ENCODE data around the gene SNX22. TPM values are rescaled to one million over a fixed set of nuclear protein-coding genes. Genes with fewer than 3 reads are reported as not detected.

SNX22 gene
- total and polyA plus RNA-seq, 4 donors, result 2.2 to 37.4 (median 3.1) TPM

- TF ChIP-seq HNF4G (IDR thresholded peaks at IDR 0.05), result no peak
- TF ChIP-seq SP1 (IDR thresholded peaks at IDR 0.05), result no peak
- no peak for TF ChIP-seq EGR1 (IDR thresholded peaks at IDR 0.05; ENCODE audit: low read depth in 2 of 2)
- TF ChIP-seq CTCF (IDR thresholded peaks at IDR 0.05; ENCODE audit: low read depth, low read length, missing input control), result no peak
- TF ChIP-seq HNF4A (conservative IDR thresholded peaks at IDR 0.05), result no peak
These were observed 6.1 kb downstream of the SNX22 start (continued) for GRCh38 chr15:64157599-64158125.

GRCh38 chr15:64158363-64159134 lies 7.0 kb downstream of the SNX22 start:
- no peak for DNase-seq (ENCODE audit: low spot score)
- peaks cover 3 to 31% (median 18%) of the 10 kb centered on the region in 4 donors for H3K4me1 ChIP-seq (ENCODE audit: control insufficient read depth in 4 of 4, insufficient read depth in 4 of 4, low read length in 3 of 4)
- no peaks in the 10 kb centered on the region for H3K9me3 ChIP-seq (ENCODE audit: control insufficient read depth in 4 of 4, low read length in 3 of 4)
- H3K36me3 ChIP-seq (ENCODE audit: control insufficient read depth in 4 of 4, insufficient read depth in 3 of 4, low read depth in 1 of 4, low read length in 3 of 4), result peaks cover 20 to 57% (median 52%) of the 10 kb centered on the region in 4 donors
- H3K27ac ChIP-seq (ENCODE audit: low read depth in 1 of 2, low read length in 2 of 2), result no peak overlapping the region
- H3K4me3 ChIP-seq (ENCODE audit: low read depth in 1 of 3, low read length in 3 of 3), result no peak overlapping the region
- H3K9ac ChIP-seq (ENCODE audit: low read depth in 1 of 2, low read length in 2 of 2), result no peak overlapping the region
- H3K27me3 ChIP-seq (ENCODE audit: control insufficient read depth in 4 of 4, insufficient read depth in 4 of 4, low read length in 3 of 4), result no peaks in the 10 kb centered on the region
- WGBS, result 88% methylated on average over 11 of the region's 11 CpGs
- no peak for TF ChIP-seq MAX (IDR thresholded peaks at IDR 0.05)
- no peak for TF ChIP-seq EGR1 (IDR thresholded peaks at IDR 0.05; ENCODE audit: low read depth in 2 of 2)
- no peak for TF ChIP-seq TAF1 (conservative IDR thresholded peaks at IDR 0.05)
- no peak for TF ChIP-seq ATF3 (IDR thresholded peaks at IDR 0.05)
- no peak for TF ChIP-seq RAD21 (IDR thresholded peaks at IDR 0.05)
- TF ChIP-seq YY1 (IDR thresholded peaks at IDR 0.05), result no peak
- no peak for TF ChIP-seq ZBTB33 (IDR thresholded peaks at IDR 0.05)
- TF ChIP-seq NR2F2 (IDR thresholded peaks at IDR 0.05), result no peak
- TF ChIP-seq RXRA (IDR thresholded peaks at IDR 0.05), result no peak
- TF ChIP-seq GABPA (IDR thresholded peaks at IDR 0.05 in 1 of 2, conservative IDR thresholded peaks at IDR 0.05 in 1 of 2), result no peak
- TF ChIP-seq FOXA1 (IDR thresholded peaks at IDR 0.05), result no peak
- no peak for TF ChIP-seq HNF4A (conservative IDR thresholded peaks at IDR 0.05)
- TF ChIP-seq JUND (IDR thresholded peaks at IDR 0.05), result no peak
- no peak for TF ChIP-seq FOXA2 (IDR thresholded peaks at IDR 0.05)
- TF ChIP-seq CTCF (IDR thresholded peaks at IDR 0.05; ENCODE audit: low read depth, low read length, missing input control), result no peak
- TF ChIP-seq SP1 (IDR thresholded peaks at IDR 0.05), result no peak

All from liver (tissue), 9 donors.